Kidney (tissue), 14 donors: ENCODE data around the gene LAMA5. TPM values are rescaled to one million over a fixed set of nuclear protein-coding genes. Genes with fewer than 3 reads are reported as not detected.

ENCODE experiments used
- DNase-seq, 5 donors: peaks; one replicate each; pipeline ENCODE4 v3.0.0-alpha.2; 2013 to 2020
- FAIRE-seq: peaks from 2 replicates; lab custom pipeline; 2012; peaks lifted over from hg19 to GRCh38; lab: Jason Lieb, UNC
- H3K27ac ChIP-seq, 2 donors: one replicate each; pipeline ENCODE4 v1.7.0; 2013; ENCODE audit warnings: low read depth in 2 of 2, low read length in 2 of 2, inconsistent platforms in 1 of 2
- H3K27me3 ChIP-seq: one replicate; pipeline ENCODE4 v1.7.1; 2013; ENCODE audit warnings: low read length, inconsistent platforms; ENCODE audit not compliant: control insufficient read depth, insufficient read depth
- H3K36me3 ChIP-seq, 3 donors: one replicate each; pipeline versions ENCODE4 v1.7.0 to v1.7.1; 2013; ENCODE audit warnings: low read length in 3 of 3, control low read depth in 1 of 3, inconsistent platforms in 1 of 3; ENCODE audit not compliant: insufficient read depth in 3 of 3, control insufficient read depth in 2 of 3
- H3K4me1 ChIP-seq, 3 donors: one replicate each; pipeline versions ENCODE4 v1.7.0 to v1.7.1; 2013; ENCODE audit warnings: low read length in 3 of 3, inconsistent platforms in 1 of 3, low read depth in 1 of 3; ENCODE audit not compliant: control insufficient read depth in 2 of 3, insufficient read depth in 2 of 3
- H3K4me3 ChIP-seq, 3 donors: one replicate each; pipeline versions ENCODE4 v1.7.0 to v1.8.1; 2013; ENCODE audit warnings: low read length in 3 of 3, control low read depth in 1 of 3, inconsistent platforms in 1 of 3
- H3K9ac ChIP-seq, 3 donors: one replicate each; pipeline versions ENCODE4 v1.7.0 to v1.7.1; 2013; ENCODE audit warnings: low read length in 3 of 3, control low read depth in 1 of 3, inconsistent platforms in 1 of 3
- H3K9me3 ChIP-seq, 3 donors: one replicate each; pipeline versions ENCODE4 v1.7.0 to v1.7.1; 2013; ENCODE audit warnings: low read length in 3 of 3, control low read depth in 1 of 3, inconsistent platforms in 1 of 3; ENCODE audit not compliant: control insufficient read depth in 2 of 3, insufficient read depth in 1 of 3
- intact Hi-C: fragments of 100-400 bp; cut with DNase I; formaldehyde crosslinking; loops from one replicate; pipeline ENCODE4 v1.11.1; 2022
- polyA plus RNA-seq: library from polyadenylated mRNA; stranded (reverse); fragments of 350-450 nt; fragmentation: Illumina TruSeq; extraction: RNeasy Lipid Tissue Mini Kit (QIAGEN cat#74804); gene quantifications from one replicate; pipeline ENCODE4 v1.2.3, GENCODE V29; 2014; ENCODE audit warnings: low read depth, low replicate concordance; ENCODE audit not compliant: insufficient read depth
- total RNA-seq: library from RNA; stranded (reverse); fragmentation: NEBNext Ultra II Directional; extraction: Animal tissue kit (Norgen Biotek cat#: 25700); gene quantifications from one replicate; pipeline ENCODE4 v1.2.1, GENCODE V29; 2021
- TF ChIP-seq, protein P1 (sequence below): IDR thresholded peaks from 3 replicates; pipeline ENCODE4 v1.5.1; 2012; ENCODE audit warnings: mild to moderate bottlenecking, moderate library complexity, borderline replicate concordance; ENCODE audit not compliant: insufficient read depth; ENCODE audit errors: extremely low read depth
- donor health status: control.
- donor health status: control.
- donor health status: control.
- donor health status: control.
- donor health status: control.
- donor health status: DM: yes; HTN: yes; CAD: no.
- donor health status: Normal renal cell carcinoma (clear cell type).

LAMA5 gene
- total and polyA plus RNA-seq, 2 donors from 2014 or later, result 94.0 to 342 TPM

DNA sequence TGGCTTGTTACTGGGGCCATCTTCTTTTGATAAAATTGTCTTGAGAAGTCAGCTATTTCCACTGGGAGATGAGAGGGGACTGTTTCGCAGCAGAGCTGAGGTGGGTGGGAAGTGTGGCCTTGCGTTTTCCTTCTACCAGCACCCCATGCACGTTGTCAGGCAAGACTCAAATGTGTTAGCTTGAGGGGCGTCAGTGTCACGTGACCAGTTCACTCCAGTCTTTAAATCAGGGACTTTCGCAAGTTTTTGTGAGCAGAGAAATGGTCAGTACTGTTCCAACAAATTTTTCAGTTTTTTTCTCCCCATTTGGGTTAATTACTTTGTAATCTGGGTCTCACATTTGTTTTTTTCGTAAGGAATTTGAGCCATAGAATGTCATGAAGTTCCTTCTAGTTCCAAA is 85.0 kb downstream of the LAMA5 start:
- Histone ChIP-seq H3K27me3 (no peaks in the 10 kb centered on the region), H3K36me3 (peaks cover 2 to 50% (median 25%) of the 10 kb centered on the region in 3 donors), H3K4me3 (no peak overlapping the region), H3K9ac (no peak overlapping the region), H3K4me1 (no peaks in the 10 kb centered on the region), H3K27ac (no peak overlapping the region), H3K9me3 (no peaks in the 10 kb centered on the region)
- no peak for FAIRE-seq
- TF ChIP-seq, protein P1, sequence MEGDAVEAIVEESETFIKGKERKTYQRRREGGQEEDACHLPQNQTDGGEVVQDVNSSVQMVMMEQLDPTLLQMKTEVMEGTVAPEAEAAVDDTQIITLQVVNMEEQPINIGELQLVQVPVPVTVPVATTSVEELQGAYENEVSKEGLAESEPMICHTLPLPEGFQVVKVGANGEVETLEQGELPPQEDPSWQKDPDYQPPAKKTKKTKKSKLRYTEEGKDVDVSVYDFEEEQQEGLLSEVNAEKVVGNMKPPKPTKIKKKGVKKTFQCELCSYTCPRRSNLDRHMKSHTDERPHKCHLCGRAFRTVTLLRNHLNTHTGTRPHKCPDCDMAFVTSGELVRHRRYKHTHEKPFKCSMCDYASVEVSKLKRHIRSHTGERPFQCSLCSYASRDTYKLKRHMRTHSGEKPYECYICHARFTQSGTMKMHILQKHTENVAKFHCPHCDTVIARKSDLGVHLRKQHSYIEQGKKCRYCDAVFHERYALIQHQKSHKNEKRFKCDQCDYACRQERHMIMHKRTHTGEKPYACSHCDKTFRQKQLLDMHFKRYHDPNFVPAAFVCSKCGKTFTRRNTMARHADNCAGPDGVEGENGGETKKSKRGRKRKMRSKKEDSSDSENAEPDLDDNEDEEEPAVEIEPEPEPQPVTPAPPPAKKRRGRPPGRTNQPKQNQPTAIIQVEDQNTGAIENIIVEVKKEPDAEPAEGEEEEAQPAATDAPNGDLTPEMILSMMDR, result no peak
- intact Hi-C loops, result no loop called here
- no peak for DNase-seq

DNA sequence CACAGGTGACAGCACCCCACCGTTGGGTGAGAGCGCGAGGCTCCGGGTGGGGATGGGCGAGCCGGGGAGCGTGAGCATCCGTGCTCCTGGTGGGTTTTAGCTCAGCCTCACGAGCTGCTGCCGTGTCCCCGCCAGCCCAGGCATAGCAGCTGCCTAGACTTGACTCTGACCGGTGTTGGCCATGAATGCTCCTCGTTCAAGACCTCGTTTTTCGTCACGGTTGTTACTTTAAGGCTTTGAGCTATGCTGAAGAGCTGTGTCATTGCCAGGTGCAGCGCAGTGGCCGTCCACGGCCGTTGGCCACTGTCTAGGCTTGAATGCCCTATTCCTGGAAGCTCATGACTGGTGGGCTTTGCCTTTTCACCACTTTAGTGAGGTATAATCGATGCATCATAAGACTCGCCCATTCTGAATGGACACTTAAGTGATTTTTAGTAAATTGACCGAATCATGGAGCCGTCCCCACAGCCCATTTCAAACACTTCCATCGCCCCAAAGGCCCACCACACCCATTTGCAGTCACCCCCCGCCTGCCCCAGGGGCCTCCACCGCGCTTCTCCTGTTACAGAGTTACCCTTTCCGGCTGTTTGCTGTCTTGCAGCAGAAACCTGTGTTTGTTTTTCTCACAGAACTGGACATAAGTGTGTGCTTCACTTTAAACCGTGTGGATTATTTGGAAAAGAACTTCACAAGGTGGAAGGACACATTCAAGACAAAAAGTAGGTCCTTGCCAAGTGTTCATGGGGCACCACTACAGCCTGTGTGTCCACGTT is 85.8 kb downstream of the LAMA5 start:
- Histone ChIP-seq H3K4me1 (no peaks in the 10 kb centered on the region), H3K9ac (no peak overlapping the region), H3K27ac (no peak overlapping the region), H3K27me3 (no peaks in the 10 kb centered on the region), H3K9me3 (no peaks in the 10 kb centered on the region), H3K36me3 (peaks cover 2 to 44% (median 27%) of the 10 kb centered on the region in 3 donors), H3K4me3 (no peak overlapping the region)
- no peak for FAIRE-seq
- TF ChIP-seq, protein P1, result no peak
- no peak for DNase-seq
- intact Hi-C loops, result no loop called here

DNA sequence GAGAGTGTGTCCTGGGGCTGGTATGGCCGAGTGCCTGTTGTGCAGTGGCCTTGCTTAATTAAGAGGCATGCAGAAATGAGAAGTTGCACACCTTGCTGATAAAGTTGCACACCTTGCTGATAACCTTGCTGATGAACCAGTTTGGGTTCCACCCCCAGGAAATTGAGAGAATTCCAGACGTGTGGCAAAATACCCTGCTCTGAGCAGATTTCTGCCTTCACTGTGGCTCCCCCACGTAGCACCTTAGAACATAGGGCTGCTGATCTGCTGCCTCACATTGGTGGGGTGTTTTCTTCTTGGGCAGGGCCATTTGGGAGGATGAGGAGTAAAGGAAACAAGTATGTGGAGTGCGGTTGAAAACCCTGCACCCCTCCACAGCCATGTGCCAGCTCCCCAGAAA is 86.8 kb downstream of the LAMA5 start:
- TF ChIP-seq, protein P1, result no peak
- DNase-seq (no peak), FAIRE-seq (no peak)
- Histone ChIP-seq H3K4me1 (no peaks in the 10 kb centered on the region), H3K27ac (no peak overlapping the region), H3K4me3 (no peak overlapping the region), H3K27me3 (no peaks in the 10 kb centered on the region), H3K9ac (no peak overlapping the region), H3K9me3 (no peaks in the 10 kb centered on the region), H3K36me3 (peaks cover 2 to 38% (median 29%) of the 10 kb centered on the region in 3 donors)
- intact Hi-C loops, result no loop called here
